ENCODE results near the gene KIAA1755.
"Not testable (repeated sequence)": the region's sequence is repeated elsewhere in the genome, so short reads cannot be mapped to it uniquely, and the experiment has no call there.

The KIAA1755 gene

DNA sequence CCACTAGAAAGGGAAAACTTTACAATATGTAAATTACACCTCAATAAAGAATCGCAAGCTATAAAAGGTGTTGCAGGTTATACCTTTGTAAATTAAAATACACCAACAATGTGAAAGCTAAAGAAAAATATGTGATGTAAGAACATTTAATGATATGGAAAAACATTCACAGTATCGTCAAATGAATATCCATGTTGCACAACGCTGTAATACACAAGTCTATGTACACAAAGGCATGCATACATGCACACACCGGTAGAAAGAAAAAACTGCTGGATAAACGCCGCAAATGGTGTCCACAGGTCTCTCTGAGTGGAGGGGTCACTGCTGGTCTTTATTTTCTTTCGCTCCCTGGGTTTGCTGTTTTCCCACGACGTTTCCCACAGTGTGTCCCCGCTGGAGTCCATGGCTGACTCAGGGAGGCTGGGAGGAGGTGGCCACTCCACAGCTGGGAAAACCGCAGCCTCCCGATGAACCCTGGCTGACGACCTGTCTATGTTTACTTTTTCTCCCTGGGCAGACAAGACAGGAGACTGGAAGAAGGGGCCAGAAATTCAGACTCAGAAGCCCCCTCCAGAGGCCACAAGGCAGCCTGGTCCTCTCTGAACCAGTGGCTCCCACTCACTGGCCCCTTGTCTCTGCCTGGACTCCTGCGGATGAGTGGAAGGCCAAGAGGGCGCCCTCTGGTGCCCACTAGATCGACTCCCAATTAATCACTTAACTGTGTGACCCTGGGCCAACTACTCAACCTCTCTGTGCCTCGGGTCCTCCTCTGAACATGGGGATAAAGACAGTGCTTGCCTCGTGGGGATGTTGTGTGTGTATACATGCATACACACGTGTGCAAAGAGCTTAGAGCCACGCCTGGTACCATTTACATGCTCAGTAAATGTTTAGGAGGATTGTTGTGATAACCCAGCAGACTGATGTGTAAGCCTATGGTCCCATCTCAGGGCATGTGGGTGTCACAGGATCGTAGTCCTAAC lies 30.6 kb upstream of the KIAA1755 start:
- no peak for DNase-seq

GRCh38 chr20:38286586-38287531 lies 26.3 kb upstream of the KIAA1755 start:
- DNase-seq = no peak

GRCh38 chr20:38284893-38285444 lies 24.4 kb upstream of the KIAA1755 start:
- DNase-seq = no peak

DNA sequence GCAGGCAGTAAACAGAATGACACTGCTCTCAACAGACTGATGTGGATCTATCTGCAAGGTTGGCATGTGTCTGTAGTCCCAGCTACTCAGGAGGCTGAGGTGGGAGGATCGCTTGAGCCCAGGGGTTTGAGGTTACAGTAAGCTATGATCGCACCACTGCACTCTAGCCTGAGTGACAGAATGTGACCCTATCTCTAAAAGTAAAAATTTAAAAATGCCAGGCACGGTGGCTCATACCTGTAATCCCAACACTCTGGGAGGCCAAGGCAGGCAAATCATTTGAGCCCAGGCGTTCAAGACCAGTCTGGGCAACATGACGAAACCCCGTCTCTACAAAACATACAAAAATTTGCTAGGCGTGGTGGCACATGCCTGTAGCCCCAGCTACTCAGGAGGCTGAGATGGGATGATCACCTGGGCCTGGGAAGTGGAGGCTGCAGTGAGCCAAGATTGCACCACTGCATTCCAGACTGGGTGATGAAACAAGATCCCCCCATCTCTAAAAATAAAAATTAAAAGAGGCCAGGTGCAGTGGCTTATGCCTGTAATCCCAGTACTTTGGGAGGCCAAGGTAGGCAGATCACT lies 23.6 kb upstream of the KIAA1755 start:
- DNase-seq = not testable (repeated sequence)

DNA sequence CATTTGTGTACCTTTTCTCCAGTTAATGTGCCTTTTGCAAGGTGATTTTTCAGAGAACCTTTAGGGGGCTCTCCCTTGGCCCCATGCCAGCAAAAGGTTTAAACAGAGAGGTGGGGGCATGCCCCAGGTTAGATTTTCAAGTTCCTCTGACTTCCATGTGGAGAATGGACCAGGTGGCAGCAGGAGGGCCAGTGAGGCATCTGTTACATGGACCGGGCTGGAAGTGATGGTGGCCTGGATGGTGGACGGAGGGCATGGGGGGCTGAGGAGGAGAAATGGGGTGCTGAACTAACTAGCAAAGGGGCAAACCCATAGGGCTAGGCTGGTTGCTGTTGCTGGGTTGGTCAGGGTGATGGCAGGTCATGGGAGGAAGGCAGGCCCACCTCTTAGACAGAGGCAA lies 22.7 kb upstream of the KIAA1755 start:
- no peak for DNase-seq

- DNase-seq = not testable (repeated sequence)
Measured at GRCh38 chr20:38281176-38281915, 20.8 kb upstream of the KIAA1755 start.

DNA sequence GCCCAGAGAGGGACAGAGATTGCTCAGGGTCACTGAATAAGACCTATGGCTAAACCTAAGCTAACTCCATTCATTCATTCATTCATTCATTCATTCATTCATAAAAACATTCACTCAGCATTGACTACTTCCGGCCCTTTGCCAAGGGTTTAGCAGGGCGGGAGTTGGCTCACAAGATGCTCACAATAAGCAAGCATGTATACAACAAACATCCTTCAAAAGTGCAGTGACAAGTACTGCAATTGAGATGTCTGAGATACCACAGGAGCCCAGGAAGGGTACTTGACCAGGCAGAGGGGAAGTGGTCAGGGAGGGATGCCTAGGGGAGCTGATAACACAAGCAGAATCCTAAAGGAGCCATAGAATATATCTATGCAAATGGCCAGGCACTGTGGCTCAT lies 18.2 kb upstream of the KIAA1755 start:
- DNase-seq = no peak

DNA sequence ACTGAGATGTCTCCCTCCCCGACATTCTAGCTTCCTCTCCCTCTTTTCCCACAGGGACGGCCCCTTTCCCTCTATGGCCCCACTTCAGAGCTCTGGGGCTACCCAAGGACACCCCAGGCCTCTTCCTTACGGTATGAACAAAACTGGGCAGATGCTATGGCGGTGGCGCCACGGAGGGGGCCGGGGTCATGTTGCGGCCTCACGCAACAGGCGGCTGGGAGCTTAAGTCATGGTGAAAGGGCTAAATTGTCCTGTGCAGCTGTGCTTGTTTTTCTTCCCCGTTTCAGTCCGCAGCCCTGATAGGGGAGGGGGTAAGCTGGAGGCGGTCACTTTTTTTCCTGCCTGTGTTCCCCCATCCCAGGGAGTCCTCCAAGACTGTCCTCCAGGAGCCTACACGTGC lies 17.6 kb upstream of the KIAA1755 start:
- no peak for DNase-seq

GRCh38 chr20:38277691-38278090 lies 17.2 kb upstream of the KIAA1755 start:
- DNase-seq = no peak

- DNase-seq = no peak
Measured at GRCh38 chr20:38277285-38277684, 16.8 kb upstream of the KIAA1755 start.

GRCh38 chr20:38275815-38276550 lies 15.4 kb upstream of the KIAA1755 start:
- DNase-seq = no peak

GRCh38 chr20:38272961-38273360 lies 12.4 kb upstream of the KIAA1755 start:
- no peak for DNase-seq

GRCh38 chr20:38272398-38272797 lies 11.9 kb upstream of the KIAA1755 start:
- DNase-seq = no peak

- no peak for DNase-seq
Measured at GRCh38 chr20:38271608-38272120, 11.1 kb upstream of the KIAA1755 start.

DNA sequence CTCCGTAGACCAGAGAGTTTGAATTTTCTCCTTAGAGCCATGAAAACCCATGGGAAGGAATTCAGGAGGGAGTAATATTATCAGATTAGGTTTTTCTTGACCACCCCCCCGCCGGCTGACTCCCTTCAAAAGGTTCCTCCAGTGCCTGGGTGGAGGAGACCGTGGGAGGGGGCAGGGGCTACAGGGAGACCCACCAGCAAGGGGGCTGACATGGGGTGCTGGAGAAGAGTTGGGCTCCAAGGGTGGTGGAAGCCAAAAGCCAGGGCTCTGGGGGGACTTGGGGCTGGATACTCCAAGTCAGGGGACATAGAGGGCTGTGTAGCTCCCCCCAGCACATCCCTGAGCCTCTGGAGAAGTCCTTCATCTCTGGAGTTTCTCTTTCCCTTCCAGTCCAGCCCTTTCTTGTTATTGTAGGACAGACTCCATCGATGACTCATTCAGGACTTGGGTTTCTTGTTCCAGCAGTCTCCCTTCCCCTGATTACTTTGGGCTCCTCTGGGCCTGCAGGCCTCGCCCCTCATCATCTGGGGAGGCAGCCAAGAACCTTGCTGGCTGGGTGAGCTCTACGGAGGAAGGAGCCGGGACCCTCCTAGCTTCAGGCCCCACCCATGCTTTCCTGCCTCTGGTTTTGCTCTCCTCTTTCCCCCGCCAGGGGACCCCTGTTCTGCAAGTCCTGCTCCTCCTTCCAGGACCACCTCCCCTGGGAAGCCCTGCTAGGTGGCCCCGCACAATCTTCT lies 10.5 kb upstream of the KIAA1755 start:
- DNase-seq = no peak

GRCh38 chr20:38269715-38270114 lies 9.2 kb upstream of the KIAA1755 start:
- no peak for DNase-seq

GRCh38 chr20:38269040-38269439 lies 8.5 kb upstream of the KIAA1755 start:
- no peak for DNase-seq

DNA sequence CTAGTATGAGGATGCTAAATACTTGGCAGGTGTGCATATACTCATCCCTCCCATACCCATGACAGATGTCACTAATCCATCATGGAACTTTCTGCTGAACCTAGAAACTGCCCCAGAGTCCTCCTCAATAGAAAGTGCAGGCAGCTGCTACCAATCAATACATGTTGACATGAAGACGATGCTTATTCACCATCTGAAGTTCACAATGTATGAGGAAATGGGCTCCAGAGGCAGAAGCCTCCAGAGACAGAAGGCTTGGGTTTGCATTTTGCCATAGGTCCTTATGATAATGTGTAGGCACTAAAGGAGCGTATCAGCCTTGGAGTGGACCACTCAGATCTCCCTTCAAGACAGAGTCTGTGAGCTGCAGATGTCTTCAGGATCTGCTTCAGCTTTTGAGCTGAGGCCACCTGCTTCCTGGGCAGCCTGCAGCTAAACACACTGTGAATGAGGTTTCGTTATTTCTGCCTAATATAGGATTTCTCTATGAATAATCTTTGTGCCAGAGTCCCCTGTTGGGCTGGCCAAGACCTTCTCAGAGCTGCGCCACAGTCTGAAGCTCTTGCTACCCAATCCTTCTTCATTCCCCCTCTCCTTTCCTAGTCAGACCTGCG lies 7.5 kb upstream of the KIAA1755 start:
- no peak for DNase-seq

DNA sequence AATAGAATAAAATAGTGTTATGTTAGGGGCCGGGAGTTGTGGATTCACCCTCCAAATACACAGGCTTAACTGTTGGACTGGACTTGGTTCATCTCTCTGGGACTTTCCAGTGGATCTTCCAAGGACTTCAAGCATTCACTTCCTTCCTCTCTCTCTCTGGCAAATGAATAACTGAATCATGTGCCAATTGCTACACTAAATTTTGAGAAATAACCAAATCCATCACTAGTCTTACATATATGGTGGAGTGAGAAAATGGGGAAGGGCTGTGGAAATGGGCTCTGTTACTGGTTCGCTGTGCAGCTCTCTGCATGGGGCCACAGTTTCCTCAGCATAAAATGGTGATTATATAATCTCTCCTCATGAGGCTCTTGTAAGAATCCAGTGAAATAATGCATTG lies 6.8 kb upstream of the KIAA1755 start:
- DNase-seq = no peak

- no peak for DNase-seq
Measured at GRCh38 chr20:38266426-38266825, 5.9 kb upstream of the KIAA1755 start.
